Stimulated activated naive CD8-positive, alpha-beta T cell treated with anti-CD3 and anti-CD28 coated beads, Interleukin-15, Interleukin-2, amounts not matched to agents 100 U/mL and 50 U/mL, for 24 hours (primary cell): ENCODE results near the gene RNF214.

Source experiments
- ATAC-seq: fragments of 150-1000 bp; cut with Tn5 transposase; one replicate; pipeline ENCODE4 v1.10.0; 2021
- DNase-seq: peaks from one replicate; pipeline ENCODE4 v3.0.0; 2021

Gene RNF214

DNA sequence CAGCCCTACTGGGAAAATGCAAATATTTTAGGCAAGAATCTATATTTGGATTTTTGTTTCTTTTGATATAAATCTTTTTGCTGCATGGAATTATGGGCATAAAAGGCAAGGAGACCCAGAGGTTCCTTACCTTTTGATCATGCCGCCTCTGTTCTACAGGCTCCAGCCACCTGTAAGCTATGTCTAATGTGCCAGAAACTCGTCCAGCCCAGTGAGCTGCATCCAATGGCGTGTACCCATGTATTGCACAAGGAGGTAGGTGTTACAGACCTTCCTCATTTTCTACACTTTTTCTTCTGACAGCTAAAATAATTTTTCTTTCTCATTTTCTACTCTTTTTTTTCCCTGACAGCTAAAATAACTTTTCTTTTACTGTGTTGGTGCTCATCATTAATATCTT lies 50.5 kb downstream of the RNF214 start:
- ATAC-seq = no peak

DNA sequence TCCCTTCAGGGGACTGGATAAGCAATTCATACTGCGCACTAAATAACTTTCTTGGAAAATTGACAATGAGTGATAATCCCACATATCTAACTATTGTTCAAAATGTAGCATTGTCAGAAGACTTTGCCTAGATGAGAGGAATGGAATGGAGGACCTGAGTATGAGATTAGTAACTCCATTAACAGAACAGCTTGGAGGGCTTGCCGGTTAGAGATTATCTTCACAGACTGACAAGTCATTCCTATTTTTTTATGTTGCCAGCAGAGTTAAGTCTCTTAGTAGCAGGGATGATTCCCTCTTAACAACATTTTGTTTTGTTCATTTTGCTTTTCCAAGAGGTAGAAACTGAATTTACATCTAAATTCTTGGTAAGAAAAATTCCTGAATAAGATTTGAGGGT lies 51.6 kb downstream of the RNF214 start:
- ATAC-seq = no peak
- no peak for DNase-seq

More for the DNA sequence above, 50.5 kb downstream of the RNF214 start:
- DNase-seq = no peak

DNA sequence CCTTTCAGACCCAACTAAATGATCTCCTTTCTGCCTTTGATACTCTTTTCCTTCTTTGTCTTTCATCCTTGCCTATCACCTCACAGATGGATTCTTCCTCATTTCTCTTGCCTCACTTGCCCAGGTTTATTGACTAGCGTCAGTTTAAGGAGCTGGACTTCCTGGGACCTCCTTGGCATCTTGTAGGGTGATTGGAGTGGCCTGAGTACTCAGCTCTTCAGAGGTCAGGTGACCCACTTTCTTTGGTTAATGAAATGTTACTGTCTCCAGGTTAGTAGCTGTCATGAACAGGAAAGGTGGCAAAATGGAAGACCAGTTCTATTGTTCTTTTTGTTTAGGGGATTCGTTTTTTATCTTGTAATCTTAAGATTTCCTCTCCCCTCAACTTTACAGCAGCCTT lies 54.1 kb downstream of the RNF214 start:
- no peak for ATAC-seq
- no peak for DNase-seq

DNA sequence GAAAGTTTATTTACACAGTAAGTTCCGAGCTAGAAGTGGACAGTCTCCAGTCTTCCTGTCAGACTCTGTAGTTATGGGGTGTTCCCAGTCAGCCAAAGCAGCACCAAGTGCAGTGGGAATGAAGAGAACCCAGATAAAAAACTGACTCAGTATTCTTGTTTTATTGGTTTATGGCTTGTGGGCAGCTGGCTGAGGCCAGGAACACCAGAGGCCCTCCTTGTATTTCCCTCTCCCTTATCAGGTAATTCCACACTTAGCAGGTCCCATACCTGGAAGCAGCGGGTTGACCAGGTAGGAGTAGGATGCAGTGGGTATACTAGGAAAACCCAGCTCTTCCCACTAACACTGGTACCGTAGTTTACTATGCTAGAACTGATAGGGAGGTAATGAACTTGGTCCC lies 55.2 kb downstream of the RNF214 start:
- DNase-seq = no peak

DNA sequence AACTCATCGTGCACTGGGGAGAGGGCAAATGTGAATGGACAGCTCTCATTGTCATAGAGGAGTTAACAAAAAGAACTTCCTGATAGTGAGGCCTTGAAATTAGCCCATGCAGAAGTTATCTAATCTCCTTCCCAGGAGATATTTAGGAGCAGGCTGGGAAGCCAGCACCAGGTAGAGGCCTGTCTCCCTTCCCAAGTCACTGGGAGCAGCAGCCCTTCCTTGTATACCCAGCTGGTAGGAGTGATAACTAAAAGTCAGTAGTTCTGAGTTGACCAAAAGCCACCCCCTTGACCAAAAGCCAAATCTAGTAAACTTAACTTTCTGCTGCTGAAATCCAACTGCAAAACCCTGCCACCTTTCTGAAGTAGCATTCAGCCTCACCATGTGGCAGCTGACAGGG lies 57.3 kb downstream of the RNF214 start:
- DNase-seq = no peak
- ATAC-seq = no peak

More for the DNA sequence above, 55.2 kb downstream of the RNF214 start:
- ATAC-seq = no peak

DNA sequence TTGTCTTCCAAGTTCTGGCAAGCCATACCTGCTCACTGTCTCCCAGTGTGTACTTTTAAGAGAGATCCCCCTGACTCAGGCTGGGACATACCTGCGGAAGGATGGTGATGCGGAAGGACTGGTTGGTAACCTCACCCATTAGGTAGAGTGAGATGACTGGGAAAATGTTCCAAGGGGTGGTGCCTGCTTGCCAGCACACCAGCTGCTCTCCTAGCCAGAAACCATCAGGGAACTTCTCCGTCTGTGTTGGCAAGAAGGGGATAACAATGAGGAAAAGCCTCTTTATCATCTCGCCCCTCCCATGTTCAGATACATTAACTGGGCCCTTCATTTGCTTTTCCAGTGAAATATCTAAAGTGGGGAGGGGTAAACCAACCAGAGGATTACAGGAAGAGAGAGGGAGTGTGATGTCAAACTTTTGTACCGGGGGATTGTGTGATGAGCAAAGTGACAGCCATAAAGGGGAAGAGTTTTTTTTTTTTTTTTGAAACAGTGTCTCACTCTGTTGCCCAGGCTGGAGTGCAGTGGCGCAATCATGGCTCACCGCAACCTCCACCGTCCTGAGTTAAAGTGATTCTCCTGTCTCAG lies 58.4 kb downstream of the RNF214 start, which contains the start of gene BACE1-AS:
TSS of gene BACE1-AS (plus strand) at position 538 of the 588 bp plus-strand sequence.
- ATAC-seq = no peak

DNA sequence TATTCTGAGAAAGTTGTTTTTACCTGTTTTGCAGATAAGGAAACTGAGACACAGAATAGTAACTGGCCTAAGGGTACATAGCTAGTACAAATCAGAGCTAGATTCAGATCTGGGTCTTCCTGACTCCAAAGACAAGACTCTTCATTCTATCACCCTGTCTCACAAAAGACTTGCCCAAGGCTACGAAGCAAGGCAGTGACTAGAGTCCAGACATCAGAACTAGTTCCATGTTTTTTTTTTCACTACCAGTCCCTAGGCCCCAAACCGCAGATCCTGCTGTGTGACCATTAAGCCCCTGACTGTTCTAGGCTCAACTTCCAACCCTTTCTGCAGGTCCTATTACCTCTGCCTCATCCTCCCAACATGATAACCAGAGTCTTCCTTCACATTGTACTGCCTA lies 60.1 kb downstream of the RNF214 start:
- DNase-seq = no peak
- no peak for ATAC-seq

More for the DNA sequence above, 58.4 kb downstream of the RNF214 start, which contains the start of gene BACE1-AS:
- no peak for DNase-seq

DNA sequence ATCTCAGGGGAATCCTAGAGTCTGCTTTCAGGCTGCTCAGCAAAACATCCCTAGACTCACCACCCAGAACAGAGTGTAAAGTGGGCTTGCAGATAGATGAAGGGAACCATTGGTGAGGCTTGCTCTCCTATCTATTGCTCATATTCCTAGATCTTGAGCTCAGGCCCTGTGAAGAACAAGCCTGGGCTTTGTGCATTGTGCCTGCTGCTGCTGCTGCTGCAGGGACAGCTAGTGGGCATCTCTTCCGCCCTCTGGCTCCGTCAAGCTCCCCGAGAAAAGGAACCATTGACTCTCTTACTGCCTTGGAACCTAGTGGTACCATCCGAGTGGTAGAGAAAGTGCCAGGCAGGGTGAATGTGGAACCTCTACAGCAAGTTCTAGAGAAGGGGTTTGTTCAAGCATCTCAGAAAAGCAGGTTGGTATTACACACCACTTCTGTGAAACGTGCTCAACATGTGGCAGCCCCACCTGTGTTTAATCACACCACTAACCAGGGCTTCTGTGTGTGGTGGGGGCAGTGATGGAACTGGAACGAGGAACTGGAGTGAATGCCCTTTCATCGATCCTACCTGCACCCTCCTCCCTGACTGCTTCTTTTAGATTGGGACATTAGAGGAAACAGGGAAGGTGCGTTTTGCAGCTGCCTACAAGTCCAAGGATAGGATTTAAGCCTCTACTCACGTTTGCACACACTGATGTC lies 63.1 kb downstream of the RNF214 start:
- no peak for ATAC-seq
- DNase-seq = no peak

DNA sequence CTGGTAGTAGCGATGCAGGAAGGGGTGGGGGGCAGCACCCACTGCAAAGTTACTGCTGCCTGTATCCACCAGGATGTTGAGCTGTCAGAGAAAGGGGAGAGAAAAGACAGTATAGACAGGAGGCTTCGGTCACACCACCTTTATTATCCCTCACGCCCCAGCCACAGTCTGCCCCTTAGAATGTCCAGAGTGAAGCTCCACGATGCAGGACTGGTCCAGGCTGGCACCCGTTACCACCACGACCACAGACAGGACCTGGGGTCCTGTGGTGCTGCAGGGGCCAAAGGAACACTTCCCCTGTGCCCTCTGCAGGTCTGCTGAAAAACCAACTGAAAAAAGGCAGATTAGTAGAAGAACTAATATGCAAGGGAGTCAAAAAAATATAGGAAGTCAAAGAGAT lies 64.4 kb downstream of the RNF214 start:
- DNase-seq (no peak), ATAC-seq (no peak)

DNA sequence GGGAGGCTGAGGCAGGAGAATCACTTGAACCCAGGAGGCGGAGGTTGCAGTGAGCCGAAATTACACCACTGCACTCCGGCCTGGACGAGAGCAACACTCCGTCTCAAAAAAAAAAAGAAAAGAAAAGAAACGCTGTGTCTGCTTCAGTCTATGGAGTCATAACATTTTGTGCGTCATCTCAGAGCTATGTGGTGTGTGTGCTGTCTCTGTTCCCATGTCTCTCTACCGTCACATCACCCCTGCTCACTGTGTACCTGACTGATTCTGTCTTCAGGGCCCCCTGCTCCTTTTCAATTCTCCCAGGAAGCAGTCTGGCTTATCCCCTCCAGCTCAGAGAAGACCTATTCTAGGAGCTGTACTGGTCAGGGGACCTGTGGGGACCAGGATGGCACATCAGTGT lies 65.7 kb downstream of the RNF214 start:
- ATAC-seq (no peak), DNase-seq (no peak)

DNA sequence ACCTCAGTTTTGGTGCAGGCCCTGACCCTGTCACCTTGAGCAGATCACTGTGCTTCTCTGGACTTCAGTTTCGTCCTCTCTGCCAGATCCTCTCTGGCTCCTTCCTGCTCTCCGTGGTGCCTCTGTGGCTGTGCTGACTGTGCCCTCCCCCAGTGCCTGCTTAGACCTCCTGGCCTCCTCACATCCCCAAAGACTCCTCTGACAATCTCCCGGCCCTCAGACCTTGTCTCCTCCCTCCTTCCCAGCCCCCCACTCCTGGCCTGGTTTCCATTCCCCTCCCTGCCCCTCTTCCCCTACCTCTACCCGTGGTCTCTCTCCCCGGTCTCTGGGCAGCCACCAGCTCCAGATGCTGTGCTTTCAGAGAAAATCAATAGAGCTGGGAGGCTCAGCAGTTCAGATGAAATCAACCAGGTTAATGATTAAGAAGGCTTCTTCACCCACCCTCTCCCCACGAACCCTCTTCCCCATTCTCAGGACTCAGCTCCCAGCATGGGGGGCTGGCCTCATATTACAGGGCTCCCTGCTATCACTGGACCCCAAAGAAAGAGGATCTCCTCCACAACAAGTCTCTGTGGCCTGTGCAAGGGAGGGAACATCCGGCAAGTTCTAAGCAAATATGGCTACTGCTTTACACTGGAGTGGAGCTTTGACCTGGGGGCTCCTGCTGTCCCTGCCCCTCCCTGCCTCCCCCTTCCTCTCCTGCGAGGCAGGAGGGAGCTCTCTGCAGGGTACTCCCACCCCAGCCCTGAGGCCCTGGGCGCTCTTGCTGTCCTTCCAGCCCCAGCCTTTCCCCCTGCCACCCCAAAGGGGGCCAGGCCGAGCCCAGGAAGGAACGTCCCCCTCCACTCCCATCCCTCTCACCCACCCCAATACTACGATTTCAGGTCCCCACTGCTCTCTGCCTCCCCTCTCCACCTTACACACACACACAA lies 67.1 kb downstream of the RNF214 start:
- DNase-seq = no peak
- no peak for ATAC-seq

DNA sequence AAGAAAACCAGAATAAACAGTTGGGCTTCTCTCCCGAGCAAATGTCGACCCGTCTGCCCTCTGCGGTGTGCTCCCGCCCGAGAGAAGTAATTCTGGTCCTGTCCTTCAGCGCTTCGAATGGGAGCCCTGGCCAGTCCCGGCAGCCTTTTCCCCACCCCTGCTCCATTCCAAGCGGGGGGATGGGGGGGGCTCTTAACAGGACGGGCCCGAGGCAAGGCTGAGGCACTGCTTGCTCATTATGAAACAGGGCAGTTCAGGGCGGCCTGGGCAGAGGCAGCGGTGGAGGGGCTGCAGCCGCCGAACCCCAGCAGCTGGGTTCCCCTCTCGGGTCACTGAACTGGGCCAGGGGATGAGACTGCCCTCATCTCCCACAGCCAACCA lies 67.8 kb downstream of the RNF214 start:
- DNase-seq = no peak
- ATAC-seq = no peak

DNA sequence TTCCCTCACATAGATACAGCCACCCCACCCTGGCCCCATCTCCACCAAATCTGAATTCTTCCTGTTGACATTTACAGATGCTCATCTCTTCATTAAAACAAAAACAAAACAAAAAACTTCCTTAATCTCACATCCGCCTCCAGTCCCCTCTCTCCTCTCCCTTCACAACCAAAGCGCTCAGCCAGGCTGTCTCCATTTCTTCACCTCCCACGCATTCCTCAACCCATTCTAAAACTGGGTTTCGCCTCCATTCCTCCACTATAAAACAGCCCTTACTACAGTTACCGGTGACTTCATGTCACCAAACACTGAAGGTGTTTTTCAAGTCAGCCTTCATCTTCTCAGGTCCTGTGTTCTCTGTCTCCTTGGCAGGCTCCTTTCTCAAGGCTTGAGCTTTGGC lies 68.3 kb downstream of the RNF214 start:
- no peak for ATAC-seq
- DNase-seq = no peak

DNA sequence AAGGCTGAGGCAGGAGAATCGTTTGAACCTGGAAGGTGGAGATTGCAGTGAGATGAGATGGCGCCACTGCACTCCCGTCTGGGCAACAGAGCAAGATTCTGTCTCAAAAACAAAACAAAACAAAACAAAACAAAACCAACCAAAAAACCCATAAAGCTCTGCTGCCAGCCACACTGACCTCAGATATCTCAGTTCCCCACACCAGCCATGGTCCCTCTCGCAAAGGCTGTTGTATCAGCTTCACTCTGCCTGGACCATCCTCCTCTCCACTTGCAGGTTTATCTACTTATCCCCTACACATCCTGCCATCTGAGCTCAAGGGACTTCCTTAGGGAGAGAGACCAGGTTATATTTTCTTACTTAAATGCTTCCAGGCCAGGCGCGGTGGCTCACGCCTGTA lies 69.8 kb downstream of the RNF214 start:
- DNase-seq (no peak), ATAC-seq (no peak)

DNA sequence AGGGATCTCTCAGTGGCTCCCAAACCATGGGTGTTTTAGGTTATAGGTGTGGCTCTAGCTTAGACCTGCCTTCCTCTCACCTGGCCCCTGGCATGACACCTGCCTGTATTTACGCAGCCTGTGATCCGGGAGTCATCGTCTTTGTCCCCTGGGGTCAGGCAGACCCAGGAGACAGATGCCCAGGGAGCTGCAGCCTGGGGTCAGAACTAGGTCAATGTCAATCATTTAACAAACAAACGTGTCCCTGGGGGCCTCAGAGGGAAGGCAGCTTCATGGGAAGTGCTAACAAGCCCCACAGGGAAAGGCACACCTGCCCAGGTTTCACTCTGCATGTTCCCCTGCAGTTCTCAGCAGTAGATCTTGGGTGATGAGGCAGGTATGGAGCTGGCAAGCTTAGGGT lies 70.6 kb downstream of the RNF214 start:
- no peak for ATAC-seq
- no peak for DNase-seq

DNA sequence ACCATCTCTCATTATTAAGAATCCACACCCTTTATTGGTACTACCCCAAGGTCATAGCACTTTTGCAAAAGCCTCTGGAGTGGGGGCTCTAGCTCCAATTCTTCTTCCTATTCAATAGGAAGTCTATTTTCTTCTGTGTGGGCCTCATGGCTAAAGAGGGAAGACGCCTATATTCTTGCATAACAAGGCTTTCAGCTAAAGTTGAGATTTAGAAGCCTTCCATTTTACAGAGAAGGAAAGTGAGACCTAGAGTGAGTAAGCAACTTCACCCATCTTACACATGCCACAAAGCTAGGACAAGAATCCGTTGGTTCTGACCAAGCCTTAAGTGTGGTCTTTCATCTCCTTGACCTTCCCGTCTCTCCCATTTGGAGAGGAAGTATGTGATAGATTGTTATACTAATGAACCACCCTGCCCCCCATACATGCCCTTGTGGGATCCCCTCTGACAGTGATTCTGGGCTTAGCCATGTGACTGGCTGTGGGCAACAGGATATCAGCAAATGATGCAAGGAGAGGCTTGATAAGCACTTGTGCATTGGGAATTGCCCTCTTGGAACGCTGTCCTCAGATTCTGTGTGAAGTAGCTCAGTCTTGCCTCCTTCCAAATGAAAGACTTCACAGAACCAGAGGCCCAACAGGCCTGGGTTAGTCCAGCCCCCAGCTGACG lies 71.3 kb downstream of the RNF214 start:
- DNase-seq (no peak), ATAC-seq (no peak)

DNA sequence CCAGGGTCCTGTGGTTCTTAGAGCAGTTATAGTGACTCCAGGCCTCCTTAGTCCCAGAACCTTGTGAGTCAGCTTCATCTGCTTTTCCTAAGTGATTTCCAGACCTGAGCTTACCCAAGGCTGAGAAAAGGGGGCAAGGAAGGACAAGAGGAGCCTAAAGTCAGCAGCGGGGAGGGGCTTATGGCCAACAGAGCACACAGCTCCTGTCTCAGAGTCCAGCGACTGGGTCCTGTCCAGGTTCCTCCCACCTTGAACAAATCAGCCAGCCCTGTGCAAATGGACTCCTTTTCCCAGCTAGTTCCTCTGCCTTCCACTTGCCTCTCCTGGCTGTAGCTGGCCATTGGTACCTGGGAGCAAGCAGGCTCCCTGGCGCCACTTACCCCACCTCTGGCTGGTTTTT lies 72.7 kb downstream of the RNF214 start:
- no peak for ATAC-seq
- no peak for DNase-seq

DNA sequence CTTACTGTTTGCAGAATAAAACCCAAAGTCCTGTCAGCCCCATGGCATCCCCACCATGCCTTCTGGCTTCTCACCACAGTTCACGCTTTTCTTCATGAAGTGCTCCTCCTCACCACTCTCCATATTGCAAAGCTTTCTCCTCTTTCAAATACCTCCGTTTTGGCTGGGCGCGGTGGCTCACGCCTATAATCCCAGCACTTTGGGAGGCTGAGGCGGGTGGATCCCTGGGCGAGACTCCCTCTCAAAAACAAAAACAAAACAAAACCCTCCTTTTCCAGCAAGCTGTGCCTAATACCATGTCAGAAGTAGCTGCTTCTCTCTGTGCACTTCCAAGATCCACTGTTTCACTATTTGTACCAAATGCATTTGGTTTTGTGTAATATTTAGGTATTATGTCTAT lies 76.8 kb downstream of the RNF214 start:
- DNase-seq = no peak
- no peak for ATAC-seq

DNA sequence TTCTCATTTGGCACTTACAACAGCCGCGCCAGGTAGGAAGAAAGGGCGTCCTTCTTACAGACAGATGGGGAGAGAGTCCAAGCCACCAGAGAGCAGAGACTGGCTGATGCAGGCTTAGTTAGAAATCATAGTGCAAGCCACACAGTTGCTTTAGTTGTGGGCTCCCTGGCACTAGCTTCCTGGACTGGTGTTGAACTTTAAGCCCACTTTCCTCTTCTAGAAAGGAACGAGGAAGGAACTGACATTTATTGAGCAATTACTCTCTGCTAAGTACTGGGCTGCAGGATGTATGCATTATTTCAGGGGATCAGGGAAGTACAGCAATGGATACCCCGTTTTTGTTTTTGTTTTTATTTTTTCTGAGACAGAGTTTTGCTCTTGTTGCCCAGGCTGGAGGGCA lies 80.6 kb downstream of the RNF214 start:
- ATAC-seq (no peak), DNase-seq (no peak)

DNA sequence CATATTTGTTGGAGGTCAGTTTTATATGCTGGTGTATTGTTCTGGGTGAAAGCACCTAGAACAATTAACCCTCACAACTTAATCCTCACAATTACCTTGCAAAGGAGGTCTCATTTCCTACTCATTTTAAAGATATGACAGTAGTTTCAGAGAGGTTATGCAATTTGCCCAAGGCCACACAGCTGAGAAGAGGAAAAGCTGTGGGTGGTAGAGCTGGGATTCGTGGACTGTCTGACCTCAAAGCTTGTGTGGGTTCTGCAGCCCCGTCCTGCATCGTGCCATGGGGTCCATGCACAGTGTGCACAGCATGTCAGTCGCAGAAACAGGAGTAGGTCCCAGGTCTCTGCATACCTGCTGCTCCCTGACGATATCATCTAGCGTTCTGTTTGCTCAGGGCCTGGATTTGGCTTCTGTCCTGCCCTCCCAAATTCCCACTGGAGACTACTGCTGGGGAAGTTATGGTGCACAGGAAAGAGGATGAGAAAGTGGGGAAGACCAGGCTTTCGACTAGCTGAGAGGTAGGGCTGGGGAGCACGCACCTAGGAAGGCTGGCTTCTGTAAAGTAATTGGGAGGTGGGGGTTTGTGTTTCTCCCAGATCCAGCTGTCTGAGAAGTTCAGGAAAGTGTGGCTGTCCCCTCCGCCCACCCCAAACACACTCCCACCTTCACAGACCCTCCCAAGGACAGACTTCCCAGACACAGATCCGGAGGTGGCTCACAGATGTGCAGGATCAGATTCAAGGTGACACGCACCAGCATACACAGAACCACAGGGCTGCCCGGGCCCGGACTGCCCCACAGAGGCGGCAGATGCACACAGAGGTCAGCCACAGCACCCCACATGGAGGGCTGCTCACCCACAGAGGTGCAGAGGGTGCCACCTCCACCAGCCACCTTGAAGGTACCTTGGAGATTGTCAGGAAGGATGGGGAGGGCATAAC lies 81.6 kb downstream of the RNF214 start:
- ATAC-seq = no peak
- no peak for DNase-seq

DNA sequence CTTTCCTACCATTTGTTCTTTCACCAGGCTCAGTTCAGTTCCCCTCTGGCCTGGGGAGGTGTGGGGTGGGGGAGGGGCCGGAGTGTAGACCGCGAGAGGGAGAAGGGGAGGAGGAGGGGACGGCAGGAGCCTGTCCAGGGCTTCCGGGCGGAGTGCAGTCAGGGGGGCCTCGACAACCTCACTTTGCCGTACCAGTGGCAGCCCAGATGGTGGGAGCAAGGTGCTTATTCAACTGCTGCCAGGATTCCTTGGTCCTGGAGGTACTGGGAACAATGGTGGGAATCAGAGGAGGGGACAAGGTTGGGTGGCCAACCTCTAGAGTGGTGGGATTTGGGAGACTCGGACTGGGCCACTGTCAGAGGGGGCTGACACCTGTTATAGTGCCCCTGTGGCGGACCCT lies 82.4 kb downstream of the RNF214 start:
- DNase-seq = no peak
- ATAC-seq = no peak
